ENCODE data around the gene TRAPPC2. TPM values are rescaled to one million over a fixed set of nuclear protein-coding genes. Genes with fewer than 3 reads are reported as not detected.
A peak's percentile ranks its signal among the peaks of the same experiment; 100 is the strongest.

The TRAPPC2 gene
- total and polyA plus RNA-seq, 9 of the 15 experiments (the other 6 are each of a cell fraction or from before 2014, with no cell fraction given): 10.3 to 30.6 (median 18.6) TPM

DNA sequence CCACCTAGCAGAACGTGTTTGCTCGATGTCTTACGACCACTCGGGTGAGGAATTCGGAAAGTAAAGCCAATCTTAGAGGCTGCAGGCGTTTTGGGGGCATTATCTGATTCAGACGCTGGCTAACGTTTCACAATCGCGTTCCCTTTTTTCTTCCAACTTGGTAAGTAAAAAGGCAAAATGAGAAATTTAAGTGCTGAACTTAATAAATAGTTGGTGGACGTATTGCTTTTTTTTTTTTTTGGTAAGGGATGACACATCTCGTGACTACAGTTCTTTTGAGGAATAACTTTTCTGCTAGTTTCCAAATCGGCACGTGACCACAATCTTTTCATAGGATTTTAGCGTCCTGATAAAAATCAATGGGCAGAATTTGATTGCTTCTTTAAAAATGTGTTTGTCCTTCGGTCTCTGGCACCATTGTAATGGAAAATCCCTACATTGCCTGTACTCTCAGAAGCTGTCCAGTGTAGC is 44.6 kb downstream of the TRAPPC2 start:
- in situ Hi-C loops (cut with MboI): no loop called here
- Histone ChIP-seq H3K9ac (ENCODE audit: insufficient read depth in 1 of 2, low read depth in 2 of 2, low read length in 2 of 2) (peak overlapping the region; percentile 92; a peak in 3 of 4 replicates), H2AFZ (ENCODE audit: low read depth, low read length) (peak overlapping the region; percentile 97)
- TF ChIP-seq NONO (IDR thresholded peaks at IDR 0.05; ENCODE audit: low read depth in 2 of 2, low read length in 1 of 2): no peak
- TF ChIP-seq BHLHE40 (IDR thresholded peaks at IDR 0.05; ENCODE audit: low read length): peak; percentile 80
- 0 out of 2 replicates have a peak, but pooled peaks have one; percentile 2 for TF ChIP-seq MYC (IDR thresholded peaks at IDR 0.05; ENCODE audit: low read depth, low read length)
- TF ChIP-seq MYC (CRISPR knock-in tag; IDR thresholded peaks at IDR 0.05; ENCODE audit: borderline replicate concordance, low read depth): no peak
- peak; percentile 23; the same call in 1 of the 2 replicates for TF ChIP-seq SPI1 (IDR thresholded peaks at IDR 0.05; ENCODE audit: borderline replicate concordance, low read depth, low read length)
- TF ChIP-seq, protein P1, sequence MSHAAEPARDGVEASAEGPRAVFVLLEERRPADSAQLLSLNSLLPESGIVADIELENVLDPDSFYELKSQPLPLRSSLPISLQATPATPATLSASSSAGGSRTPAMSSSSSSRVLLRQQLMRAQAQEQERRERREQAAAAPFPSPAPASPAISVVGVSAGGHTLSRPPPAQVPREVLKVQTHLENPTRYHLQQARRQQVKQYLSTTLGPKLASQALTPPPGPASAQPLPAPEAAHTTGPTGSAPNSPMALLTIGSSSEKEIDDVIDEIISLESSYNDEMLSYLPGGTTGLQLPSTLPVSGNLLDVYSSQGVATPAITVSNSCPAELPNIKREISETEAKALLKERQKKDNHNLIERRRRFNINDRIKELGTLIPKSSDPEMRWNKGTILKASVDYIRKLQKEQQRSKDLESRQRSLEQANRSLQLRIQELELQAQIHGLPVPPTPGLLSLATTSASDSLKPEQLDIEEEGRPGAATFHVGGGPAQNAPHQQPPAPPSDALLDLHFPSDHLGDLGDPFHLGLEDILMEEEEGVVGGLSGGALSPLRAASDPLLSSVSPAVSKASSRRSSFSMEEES (CRISPR knock-in tag; IDR thresholded peaks at IDR 0.05): peak; percentile 72
- TF ChIP-seq TOE1 (IDR thresholded peaks at IDR 0.05; ENCODE audit: borderline replicate concordance): peak; percentile 28; the same call in 1 of the 2 replicates
- no peak for TF ChIP-seq TOE1 (CRISPR knock-in tag; IDR thresholded peaks at IDR 0.05; ENCODE audit: borderline replicate concordance, low read depth)
- TF ChIP-seq CHD1 (IDR thresholded peaks at IDR 0.05; ENCODE audit: low read length): peak; percentile 40
- peak; percentile 11; the same call in 1 of the 2 replicates for TF ChIP-seq ZNF384 (IDR thresholded peaks at IDR 0.05; ENCODE audit: low read depth, low read length)
- no peak for TF ChIP-seq HNRNPK (IDR thresholded peaks at IDR 0.05; ENCODE audit: low read depth, low read length, poor library complexity, severe bottlenecking)
- TF ChIP-seq CBFA2T3 (IDR thresholded peaks at IDR 0.05): 0 out of 2 replicates have a peak, but pooled peaks have one; percentile 12
- TF ChIP-seq, protein P2, sequence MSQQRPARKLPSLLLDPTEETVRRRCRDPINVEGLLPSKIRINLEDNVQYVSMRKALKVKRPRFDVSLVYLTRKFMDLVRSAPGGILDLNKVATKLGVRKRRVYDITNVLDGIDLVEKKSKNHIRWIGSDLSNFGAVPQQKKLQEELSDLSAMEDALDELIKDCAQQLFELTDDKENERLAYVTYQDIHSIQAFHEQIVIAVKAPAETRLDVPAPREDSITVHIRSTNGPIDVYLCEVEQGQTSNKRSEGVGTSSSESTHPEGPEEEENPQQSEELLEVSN (IDR thresholded peaks at IDR 0.05; ENCODE audit: borderline replicate concordance in 1 of 2, extremely low read depth in 1 of 2, insufficient read depth in 1 of 2, insufficient read length in 1 of 2, low read depth in 1 of 2, low read length in 1 of 2, poor library complexity in 1 of 2, severe bottlenecking in 1 of 2): peak in 1 of 2 experiments; percentile 3
- TF ChIP-seq SMAD4 (CRISPR knock-in tag; conservative IDR thresholded peaks at IDR 0.05): 0 out of 2 replicates have a peak, but pooled peaks have one; percentile 38
- TF ChIP-seq, protein P3, sequence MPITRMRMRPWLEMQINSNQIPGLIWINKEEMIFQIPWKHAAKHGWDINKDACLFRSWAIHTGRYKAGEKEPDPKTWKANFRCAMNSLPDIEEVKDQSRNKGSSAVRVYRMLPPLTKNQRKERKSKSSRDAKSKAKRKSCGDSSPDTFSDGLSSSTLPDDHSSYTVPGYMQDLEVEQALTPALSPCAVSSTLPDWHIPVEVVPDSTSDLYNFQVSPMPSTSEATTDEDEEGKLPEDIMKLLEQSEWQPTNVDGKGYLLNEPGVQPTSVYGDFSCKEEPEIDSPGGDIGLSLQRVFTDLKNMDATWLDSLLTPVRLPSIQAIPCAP (CRISPR knock-in tag; IDR thresholded peaks at IDR 0.05; ENCODE audit: borderline replicate concordance): no peak

More for the DNA sequence above, 44.6 kb downstream of the TRAPPC2 start:
- Histone ChIP-seq H3K9me1 (ENCODE audit: control insufficient read depth, insufficient read depth, low read length) (no peaks in the 10 kb centered on the region), H4K20me1 (replicated peaks; ENCODE audit: control insufficient read depth, insufficient read depth, low read length) (peaks cover 12% of the 10 kb centered on the region; the same call in 1 of the 2 replicates), H3K4me2 (ENCODE audit: insufficient read depth, low read length) (peak overlapping the region; percentile 89), H3K36me3 (ENCODE audit: control insufficient read depth, insufficient read depth, low read length) (peaks cover 9% of the 10 kb centered on the region; the same call in 1 of the 3 replicates), H3K4me1 (replicated peaks in 1 of 2; ENCODE audit: control insufficient read depth in 2 of 2, insufficient read depth in 2 of 2, low read length in 2 of 2) (peaks cover 6 to 24% of the 10 kb centered on the region in 2 experiments; a peak in 3 of 5 replicates), H3K27ac (ENCODE audit: extremely low read depth, low read depth, low read length) (peak overlapping the region; percentile 93), H3K4me3 (peak overlapping the region; percentile 95), H3K27me3 (ENCODE audit: control insufficient read depth in 2 of 2, insufficient read depth in 2 of 2, low read length in 2 of 2) (no peaks in the 10 kb centered on the region), H3K9me3 (replicated peaks; ENCODE audit: control insufficient read depth, insufficient read depth, low read depth, low read length) (no peaks in the 10 kb centered on the region), H3K79me2 (ENCODE audit: control insufficient read depth, insufficient read depth, low read length) (peaks cover 56% of the 10 kb centered on the region)
- POLR2A ChIA-PET: interaction anchor here (1.1 kb wide), 1 partner anchor 10 kb away, joined by 4 read pairs; no protein-coding TSS in a partner anchor
- DNase-seq (ENCODE audit: extremely low read depth in 1 of 4, low spot score in 3 of 4): peak in 1 of 4 experiments; percentile 42
- CTCF ChIA-PET (ENCODE audit: low intra/inter-chr PET ratio): no interaction called here
- intact Hi-C loops (cut with micrococcal nuclease): loop anchor here (1.0 to 2.0 kb wide), 2 partner anchors 20 to 31 kb away; no protein-coding TSS in a partner anchor
- peak; percentile 1; the same call in 2 of the 3 replicates for ATAC-seq
- FAIRE-seq: no peak
- TSS peak; percentile 51 for BruUV-seq (replicated peaks)
- under 1% methylated on average over 16 of the region's 16 CpGs for WGBS (ENCODE audit: insufficient coverage, low coverage, missing lambda C conversion rate)

Measured in K562 (cell line).